ENCODE results near the gene STX8. TPM values are rescaled to one million over a fixed set of nuclear protein-coding genes. Genes with fewer than 3 reads are reported as not detected.

STX8 gene
- total RNA-seq, 4 donors from 2014 or later: 69.7 to 129 (median 89.6) TPM

DNA sequence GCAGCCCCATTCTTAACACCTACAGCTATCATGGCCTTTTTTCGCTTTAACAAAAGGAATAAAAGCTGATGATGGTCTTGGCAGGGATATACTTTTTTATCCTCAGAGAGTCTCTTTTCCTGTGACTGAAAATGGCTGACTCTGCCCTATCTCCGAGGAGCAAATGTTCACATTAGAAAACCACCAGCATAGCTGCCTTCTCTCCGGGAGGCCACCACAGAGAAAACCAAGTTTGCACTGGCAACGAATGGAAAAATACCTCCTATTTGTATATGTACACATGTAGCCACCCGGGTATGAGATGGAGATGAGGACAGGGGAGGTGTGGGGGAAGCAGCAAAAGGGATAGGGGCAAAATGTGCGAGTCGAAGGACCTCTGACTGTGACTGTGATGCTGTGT, 88.2 kb downstream of the STX8 start:
- TF ChIP-seq, protein P1, sequence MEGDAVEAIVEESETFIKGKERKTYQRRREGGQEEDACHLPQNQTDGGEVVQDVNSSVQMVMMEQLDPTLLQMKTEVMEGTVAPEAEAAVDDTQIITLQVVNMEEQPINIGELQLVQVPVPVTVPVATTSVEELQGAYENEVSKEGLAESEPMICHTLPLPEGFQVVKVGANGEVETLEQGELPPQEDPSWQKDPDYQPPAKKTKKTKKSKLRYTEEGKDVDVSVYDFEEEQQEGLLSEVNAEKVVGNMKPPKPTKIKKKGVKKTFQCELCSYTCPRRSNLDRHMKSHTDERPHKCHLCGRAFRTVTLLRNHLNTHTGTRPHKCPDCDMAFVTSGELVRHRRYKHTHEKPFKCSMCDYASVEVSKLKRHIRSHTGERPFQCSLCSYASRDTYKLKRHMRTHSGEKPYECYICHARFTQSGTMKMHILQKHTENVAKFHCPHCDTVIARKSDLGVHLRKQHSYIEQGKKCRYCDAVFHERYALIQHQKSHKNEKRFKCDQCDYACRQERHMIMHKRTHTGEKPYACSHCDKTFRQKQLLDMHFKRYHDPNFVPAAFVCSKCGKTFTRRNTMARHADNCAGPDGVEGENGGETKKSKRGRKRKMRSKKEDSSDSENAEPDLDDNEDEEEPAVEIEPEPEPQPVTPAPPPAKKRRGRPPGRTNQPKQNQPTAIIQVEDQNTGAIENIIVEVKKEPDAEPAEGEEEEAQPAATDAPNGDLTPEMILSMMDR (IDR thresholded peaks at IDR 0.05; ENCODE audit: low read depth): no peak

DNA sequence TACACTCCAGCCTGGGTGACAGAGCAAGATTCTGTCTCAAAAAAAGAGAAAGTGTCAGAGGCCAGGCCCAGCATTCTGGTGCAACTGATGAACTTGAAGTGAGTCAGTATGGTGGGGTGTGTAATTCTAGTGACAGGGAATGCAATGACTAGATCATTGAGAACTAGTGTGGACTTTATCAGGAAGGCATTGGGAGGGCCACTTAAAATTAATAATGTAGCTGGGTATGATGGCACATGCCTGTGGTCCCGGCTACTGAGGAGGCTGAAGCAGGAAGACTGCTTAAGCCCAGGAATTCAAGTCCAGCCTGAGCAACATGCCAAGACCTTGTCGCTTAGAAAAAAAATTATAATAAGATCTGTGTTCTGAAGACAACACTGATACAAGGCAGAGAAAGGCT, 90.8 kb downstream of the STX8 start:
- TF ChIP-seq, protein P1 (IDR thresholded peaks at IDR 0.05; ENCODE audit: low read depth): no peak

DNA sequence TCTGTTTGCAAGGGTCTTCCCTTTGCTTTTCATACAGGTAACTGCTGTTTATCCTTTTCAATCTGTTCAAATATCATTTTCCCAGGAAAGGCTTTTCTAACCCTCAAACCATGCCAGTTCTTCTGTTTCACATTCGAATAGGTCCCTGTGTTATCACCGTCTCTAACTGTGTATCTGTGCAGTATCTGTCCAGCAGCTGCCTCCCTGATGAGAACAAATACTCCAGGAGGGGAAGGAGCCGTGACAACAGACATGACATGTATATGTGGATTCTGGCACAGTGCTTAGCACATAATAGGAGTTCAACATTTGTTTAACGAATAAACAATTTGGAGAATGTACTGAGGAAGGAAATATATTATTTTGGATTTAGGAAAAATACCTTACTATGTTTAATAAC, 95.7 kb downstream of the STX8 start:
- TF ChIP-seq, protein P1 (IDR thresholded peaks at IDR 0.05; ENCODE audit: low read depth): no peak

DNA sequence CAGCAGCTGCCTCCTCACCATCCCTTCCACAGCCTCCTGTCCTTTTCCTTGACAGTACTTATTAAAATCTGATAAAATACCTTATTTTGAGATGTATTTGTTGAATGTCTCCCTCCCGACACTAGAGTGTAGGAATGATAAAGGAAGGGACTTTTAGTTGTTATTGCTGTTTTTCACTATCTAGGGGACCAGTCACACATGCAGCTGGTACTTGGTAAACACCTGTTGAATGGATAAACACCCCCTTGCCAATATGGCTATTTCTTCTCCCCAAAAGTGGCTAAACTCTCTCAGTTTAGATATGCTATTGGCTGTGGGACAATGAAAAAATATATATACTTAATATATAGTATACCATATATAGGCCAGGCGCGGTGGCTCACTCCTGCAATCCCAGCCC, 96.7 kb downstream of the STX8 start:
- TF ChIP-seq, protein P1 (IDR thresholded peaks at IDR 0.05; ENCODE audit: low read depth): no peak

DNA sequence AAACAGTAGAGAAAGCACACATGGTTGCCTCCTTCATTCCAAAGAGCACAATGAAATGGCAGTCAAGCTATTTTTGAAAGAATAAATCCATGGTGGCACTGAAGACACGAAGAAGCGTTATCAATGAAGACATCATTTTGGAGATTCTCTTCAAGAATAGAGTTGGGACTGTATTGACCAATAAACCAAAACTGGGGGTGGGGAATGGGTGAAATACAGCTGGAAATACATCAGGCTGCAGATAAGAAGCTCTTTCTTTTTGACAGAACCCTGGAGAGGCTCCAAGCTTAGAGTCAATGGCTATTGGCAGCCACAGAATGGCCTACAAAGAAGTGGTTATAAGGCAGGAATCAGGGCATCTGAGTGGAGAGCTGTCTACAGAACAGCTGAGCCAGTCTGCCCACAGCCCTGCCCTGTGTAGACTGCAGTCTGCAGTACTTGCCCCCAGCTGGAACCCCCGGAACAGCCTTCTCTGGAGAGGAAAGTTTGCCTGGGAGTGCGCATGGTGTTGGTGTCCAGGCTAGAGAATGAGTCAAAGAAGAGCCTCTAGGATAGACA, 100.4 kb downstream of the STX8 start:
- TF ChIP-seq, protein P1 (IDR thresholded peaks at IDR 0.05; ENCODE audit: low read depth): no peak

DNA sequence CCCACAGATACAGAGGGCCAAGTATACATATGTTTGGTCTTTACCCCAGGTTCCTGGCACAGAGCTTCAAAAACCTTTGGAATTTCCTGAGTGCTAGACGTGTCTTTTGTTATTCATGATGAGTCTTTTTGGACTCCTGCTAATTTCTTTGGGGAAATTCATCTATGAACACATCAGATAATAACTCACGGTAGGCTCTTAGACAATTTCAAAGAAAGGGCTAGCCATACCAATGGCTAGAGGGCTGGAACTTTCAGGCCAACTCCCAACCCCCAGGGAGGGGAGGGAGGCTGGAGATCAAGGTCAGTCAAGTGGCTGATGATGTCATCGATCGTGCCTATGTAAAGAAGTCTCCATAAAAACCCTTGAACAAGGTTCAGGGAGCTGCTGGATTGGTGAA, 101.9 kb downstream of the STX8 start:
- TF ChIP-seq, protein P1 (IDR thresholded peaks at IDR 0.05; ENCODE audit: low read depth): no peak

DNA sequence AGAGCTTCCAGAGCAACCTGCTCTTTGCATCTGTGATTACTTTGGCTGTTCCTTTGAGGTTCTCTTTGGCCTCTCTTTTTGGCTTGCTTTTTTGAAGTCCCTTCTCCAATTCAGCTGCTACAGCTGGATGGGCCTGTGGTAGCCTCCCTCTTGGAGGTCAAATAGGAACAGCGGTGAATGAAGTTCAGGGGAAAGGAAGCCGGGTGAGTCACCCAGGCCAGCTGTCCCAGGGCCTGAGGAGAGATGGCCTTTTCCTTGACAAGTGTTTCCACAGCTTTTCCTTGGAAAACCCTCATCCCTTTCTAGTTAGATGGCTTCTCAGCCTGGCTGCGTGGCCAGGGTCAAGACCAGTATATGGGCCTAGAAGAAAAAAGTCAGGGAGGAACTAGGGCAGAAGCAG, 103.1 kb downstream of the STX8 start:
- TF ChIP-seq, protein P1 (IDR thresholded peaks at IDR 0.05; ENCODE audit: low read depth): no peak

All from subcutaneous adipose tissue (tissue), 4 donors.